ENCODE results near the gene ZNF165.

ZNF165 gene

GRCh38 chr6:28134716-28135115 lies 54.3 kb downstream of the ZNF165 start:
- no peak for DNase-seq (ENCODE audit: low read depth)
- in situ Hi-C loops (cut with HindIII; ENCODE audit: low sequenced_read_pairs) = no loop called here
- no peak for TF ChIP-seq CTCF (IDR thresholded peaks at IDR 0.05; ENCODE audit: low read depth, low read length, missing control alignments)
- H3K4me3 ChIP-seq (ENCODE audit: low read depth, low read length) = no peak overlapping the region

DNA sequence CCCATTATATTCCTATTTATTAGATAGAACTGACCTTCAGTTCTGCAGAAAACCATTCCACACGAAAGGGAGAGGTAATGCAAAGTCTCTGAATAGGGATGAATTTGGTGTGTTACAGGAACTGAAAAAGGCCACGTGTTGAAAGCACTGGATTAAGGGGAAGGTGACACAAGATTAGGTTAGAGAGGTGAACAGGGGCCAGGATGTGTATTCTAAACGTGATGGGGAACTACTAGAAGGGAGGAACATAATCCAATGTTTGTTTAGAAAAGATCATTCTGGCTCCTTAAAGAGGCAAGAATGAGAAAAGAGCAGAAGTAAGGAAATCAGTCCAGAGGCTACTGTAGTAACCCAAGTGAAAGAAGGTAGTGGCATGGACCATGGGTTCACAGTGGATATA lies 55.0 kb downstream of the ZNF165 start:
- H3K4me3 ChIP-seq (ENCODE audit: low read depth, low read length) = no peak overlapping the region
- in situ Hi-C loops (cut with HindIII; ENCODE audit: low sequenced_read_pairs) = no loop called here
- DNase-seq (ENCODE audit: low read depth) = no peak
- TF ChIP-seq CTCF (IDR thresholded peaks at IDR 0.05; ENCODE audit: low read depth, low read length, missing control alignments) = no peak

DNA sequence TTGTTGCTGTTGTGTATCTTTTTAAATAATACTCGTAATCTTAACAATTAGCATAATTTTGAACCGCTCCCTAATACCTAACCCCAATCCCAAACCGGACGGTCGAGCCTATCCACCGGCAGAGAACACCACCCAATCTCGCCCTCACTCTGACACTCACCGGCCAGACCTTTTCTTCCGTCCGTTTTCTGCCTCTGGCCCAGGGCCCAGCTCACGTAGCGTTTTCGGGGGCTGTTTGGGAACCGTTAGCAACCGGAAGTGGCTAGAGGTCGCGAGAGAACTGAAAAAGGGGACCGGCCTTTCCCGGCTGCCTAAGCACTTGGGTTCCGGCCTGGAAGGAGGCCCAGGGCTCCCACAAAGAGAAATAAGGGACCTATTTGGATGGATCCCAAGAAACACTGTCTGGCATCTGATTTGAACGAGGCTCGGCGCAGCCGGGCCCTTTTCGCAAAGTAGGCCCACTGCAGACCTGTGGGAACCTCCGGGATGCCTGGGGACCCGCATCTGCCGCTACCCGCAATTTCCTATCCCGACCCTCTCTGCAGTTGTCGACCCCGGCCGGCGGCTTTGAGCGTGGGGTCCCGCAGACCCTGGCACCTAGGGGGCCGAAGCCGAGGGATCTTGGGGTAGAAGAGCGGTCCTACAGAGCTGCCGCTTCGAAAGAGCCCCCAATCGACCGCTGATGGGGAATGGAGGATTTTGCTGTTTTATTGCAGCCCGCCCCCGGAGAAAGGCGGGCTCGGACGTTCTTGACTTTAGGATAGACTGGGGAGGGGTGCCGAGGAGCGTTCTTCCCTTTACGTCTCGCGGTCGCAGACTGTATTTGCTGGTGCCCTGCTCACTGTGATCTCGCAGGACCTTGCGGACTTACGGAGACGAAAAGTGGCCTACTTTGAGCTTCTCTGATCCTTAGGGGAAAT lies 56.5 kb downstream of the ZNF165 start:
- in situ Hi-C loops (cut with HindIII; ENCODE audit: low sequenced_read_pairs) = no loop called here
- H3K4me3 ChIP-seq (ENCODE audit: low read depth, low read length) = peak overlapping the region; percentile 80

DNA sequence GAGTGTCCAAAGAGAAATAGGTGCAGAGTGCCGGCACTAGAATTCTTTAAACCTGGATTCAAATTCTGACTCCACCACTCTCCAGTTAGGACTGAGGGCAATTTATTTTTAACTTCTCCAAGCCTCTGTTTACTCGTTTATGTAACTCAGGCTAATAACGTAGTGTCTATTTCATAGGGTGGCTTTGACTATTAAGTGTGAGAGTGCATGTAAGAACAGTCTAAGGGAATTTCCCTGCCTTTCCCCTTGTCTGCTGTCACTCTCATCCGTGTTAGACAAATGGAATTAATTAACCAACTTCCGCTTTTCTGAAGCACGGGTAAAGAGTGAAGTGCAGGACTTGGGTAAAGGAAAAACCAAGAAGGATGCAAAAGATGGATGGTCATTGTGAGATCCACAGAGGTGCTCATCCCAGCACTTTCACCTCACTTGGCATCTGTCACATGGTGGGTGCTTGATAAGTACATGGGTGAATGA lies 57.2 kb downstream of the ZNF165 start:
- in situ Hi-C loops (cut with HindIII; ENCODE audit: low sequenced_read_pairs) = no loop called here
- H3K4me3 ChIP-seq (ENCODE audit: low read depth, low read length) = peak overlapping the region; percentile 80
- DNase-seq (ENCODE audit: low read depth) = no peak
- TF ChIP-seq CTCF (IDR thresholded peaks at IDR 0.05; ENCODE audit: low read depth, low read length, missing control alignments) = no peak

More for the DNA sequence above, 56.5 kb downstream of the ZNF165 start:
- TF ChIP-seq CTCF (IDR thresholded peaks at IDR 0.05; ENCODE audit: low read depth, low read length, missing control alignments) = no peak
- DNase-seq (ENCODE audit: low read depth) = peak; percentile 92

Data from astrocyte of the cerebellum (primary cell).